Activated T-helper 2 cell treated with anti-CD3 and anti-CD28 coated beads, Interferon-gamma antibody, Interleukin-2, Interleukin-4, amounts not matched to agents 10 μg/mL and 5 μg/mL and 100 μg/mL, durations not matched to agents 14 hours and 24 hours and 36 hours (primary cell): ENCODE data around the gene PROCA1. TPM values are rescaled to one million over a fixed set of nuclear protein-coding genes. Genes with fewer than 3 reads are reported as not detected.
"Not testable (repeated sequence)": the region's sequence is repeated elsewhere in the genome, so short reads cannot be mapped to it uniquely, and the experiment has no call there.

ENCODE experiments used
- DNase-seq: peaks from one replicate; pipeline ENCODE4 v3.0.0; 2021; ENCODE audit warnings: low spot score
- H3K27ac Mint-ChIP-seq: one replicate; pipeline ENCODE4 v1.8.0; 2021; ENCODE audit warnings: mixed read lengths
- H3K27me3 Mint-ChIP-seq: one replicate; pipeline ENCODE4 v1.8.0; 2021; ENCODE audit warnings: low read depth, mixed read lengths
- H3K36me3 Mint-ChIP-seq: one replicate; pipeline ENCODE4 v1.8.0; 2021; ENCODE audit warnings: low read depth, mixed read lengths
- H3K4me1 Mint-ChIP-seq: one replicate; pipeline ENCODE4 v1.8.0; 2021; ENCODE audit warnings: low read depth, mixed read lengths
- H3K4me3 Mint-ChIP-seq: one replicate; pipeline ENCODE4 v1.8.0; 2021; ENCODE audit warnings: low read depth, mild to moderate bottlenecking, moderate library complexity, mixed read lengths
- H3K9me3 Mint-ChIP-seq: one replicate; pipeline ENCODE4 v1.8.0; 2021; ENCODE audit warnings: mixed read lengths
- intact Hi-C: fragments of 100-400 bp; cut with micrococcal nuclease; formaldehyde crosslinking; loops from one replicate; pipeline ENCODE4 v1.15.1; 2023
- total RNA-seq: library from RNA; stranded (reverse); gene quantifications from 2 replicates; pipeline ENCODE4 v1.2.3, GENCODE V29; 2022

Gene PROCA1
- total RNA-seq, 1 donor from 2014 or later: 7.7 TPM

DNA sequence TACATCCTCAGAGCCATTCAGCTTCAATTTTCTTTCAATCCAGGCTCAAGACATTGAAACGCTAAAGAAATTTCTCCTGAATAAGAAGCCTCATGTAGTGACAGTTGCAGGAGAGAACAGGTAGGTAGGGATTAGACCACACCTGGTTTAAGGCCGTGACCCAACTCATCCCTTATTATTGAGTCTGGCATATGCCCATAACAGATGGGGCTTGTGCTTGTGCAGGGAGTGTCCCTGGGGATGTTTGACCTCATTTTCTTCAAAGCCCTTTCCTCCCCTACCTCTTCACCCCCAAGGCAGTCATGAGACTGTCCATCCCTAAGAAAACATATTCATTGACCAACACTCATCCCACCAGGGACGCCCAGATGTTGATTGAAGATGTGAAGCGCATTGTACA, 25.4 kb downstream of the PROCA1 start:
- Mint-ChIP-seq H3K27ac (no peak overlapping the region), H3K27me3 (no peaks in the 10 kb centered on the region), H3K4me3 (no peak overlapping the region), H3K36me3 (peaks cover 88% of the 10 kb centered on the region), H3K9me3 (no peaks in the 10 kb centered on the region), H3K4me1 (no peaks in the 10 kb centered on the region)
- no peak for DNase-seq
- intact Hi-C loops: no loop called here

DNA sequence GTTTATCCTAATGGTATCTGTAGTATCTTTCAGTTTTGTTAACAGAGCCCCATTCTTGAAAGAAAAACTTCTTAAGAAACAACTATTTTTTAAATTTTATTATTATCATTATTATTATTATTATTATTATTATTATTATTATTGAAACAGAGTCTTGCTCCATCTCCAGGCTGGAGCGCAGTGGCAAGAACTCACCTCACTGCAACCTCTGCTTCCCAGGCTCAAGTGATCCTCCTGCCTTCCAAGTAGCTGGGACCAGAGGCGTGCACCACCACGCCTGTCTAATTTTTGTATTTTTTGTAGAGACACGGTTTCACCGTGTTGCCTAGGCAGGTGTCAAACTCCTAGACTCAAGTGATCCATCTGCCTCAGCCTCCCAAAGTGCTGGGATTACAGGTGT, 26.3 kb downstream of the PROCA1 start:
- Mint-ChIP-seq H3K4me3 (no peak overlapping the region), H3K9me3 (no peaks in the 10 kb centered on the region), H3K36me3 (peaks cover 90% of the 10 kb centered on the region), H3K4me1 (no peaks in the 10 kb centered on the region), H3K27me3 (no peaks in the 10 kb centered on the region), H3K27ac (no peak overlapping the region)
- DNase-seq: no peak
- intact Hi-C loops: no loop called here

DNA sequence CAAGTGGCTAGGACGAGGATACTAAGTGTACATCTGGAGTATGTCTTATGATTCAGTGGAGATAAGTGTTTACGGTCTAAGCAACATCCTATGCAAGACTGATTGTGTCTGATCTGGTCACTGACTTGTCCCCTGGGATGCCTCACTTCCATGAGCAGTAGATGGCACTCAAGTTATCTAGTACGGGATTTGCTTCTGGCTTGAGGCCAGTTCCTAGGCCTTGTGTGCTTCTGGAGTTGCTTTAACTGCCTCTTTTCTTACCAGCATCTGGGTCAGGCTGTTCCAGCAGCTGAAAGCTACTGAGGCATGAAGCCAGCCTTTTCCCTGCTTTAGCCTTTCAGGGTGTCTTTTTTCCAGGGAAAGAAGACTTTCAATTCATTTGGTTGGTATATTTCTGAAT, 26.7 kb downstream of the PROCA1 start:
- H3K4me1 Mint-ChIP-seq: no peaks in the 10 kb centered on the region
- H3K27ac Mint-ChIP-seq: no peak overlapping the region
- no peaks in the 10 kb centered on the region for H3K9me3 Mint-ChIP-seq
- intact Hi-C loops: no loop called here
- H3K27me3 Mint-ChIP-seq: no peaks in the 10 kb centered on the region
- no peak for DNase-seq
- peaks cover 87% of the 10 kb centered on the region for H3K36me3 Mint-ChIP-seq
- no peak overlapping the region for H3K4me3 Mint-ChIP-seq

DNA sequence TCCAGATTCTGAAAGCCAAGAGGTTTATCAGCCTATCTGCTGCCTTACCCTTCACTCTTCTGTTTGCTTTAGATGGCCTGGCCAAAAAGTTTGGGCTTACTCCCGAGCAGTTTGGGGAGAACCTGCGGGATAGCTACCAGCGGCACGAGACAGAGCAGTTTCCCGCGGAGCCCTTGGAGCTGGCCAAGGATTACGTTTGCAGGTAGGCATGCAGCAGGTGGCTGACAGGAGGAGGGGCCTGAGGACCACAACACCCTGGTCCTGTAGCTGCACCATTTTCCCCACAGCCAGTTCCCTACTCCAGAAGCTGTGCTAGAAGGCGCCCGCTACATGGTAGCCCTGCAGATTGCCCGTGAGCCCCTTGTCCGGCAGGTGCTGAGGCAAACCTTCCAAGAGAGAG, 29.0 kb downstream of the PROCA1 start:
- Mint-ChIP-seq H3K4me1 (no peaks in the 10 kb centered on the region), H3K4me3 (no peak overlapping the region), H3K27ac (no peak overlapping the region), H3K27me3 (no peaks in the 10 kb centered on the region), H3K36me3 (peaks cover 77% of the 10 kb centered on the region), H3K9me3 (no peaks in the 10 kb centered on the region)
- no peak for DNase-seq
- intact Hi-C loops: no loop called here

DNA sequence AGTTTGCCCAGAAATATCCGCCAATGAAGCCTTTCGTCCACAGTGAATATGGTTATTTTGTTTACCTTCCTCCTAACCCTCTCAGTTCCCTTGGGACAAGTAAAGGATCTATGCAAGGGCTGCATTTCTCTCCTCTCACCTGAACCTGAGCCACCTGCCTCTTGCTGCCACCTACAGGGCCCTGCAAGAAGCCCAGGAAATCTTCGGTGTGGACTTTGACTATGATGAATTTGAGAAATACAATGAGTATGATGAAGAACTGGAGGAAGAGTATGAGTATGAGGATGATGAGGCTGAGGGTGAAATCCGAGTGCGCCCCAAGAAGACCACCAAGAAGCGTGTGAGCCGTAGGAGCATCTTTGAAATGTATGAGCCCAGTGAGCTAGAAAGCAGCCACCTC, 35.7 kb downstream of the PROCA1 start:
- no peak overlapping the region for H3K27ac Mint-ChIP-seq
- intact Hi-C loops: loop anchor here (1.0 kb wide), 1 partner anchor 29 kb away; no protein-coding TSS in a partner anchor
- DNase-seq: no peak
- H3K4me1 Mint-ChIP-seq: no peaks in the 10 kb centered on the region
- H3K9me3 Mint-ChIP-seq: no peaks in the 10 kb centered on the region
- no peak overlapping the region for H3K4me3 Mint-ChIP-seq
- peaks cover 75% of the 10 kb centered on the region for H3K36me3 Mint-ChIP-seq
- no peaks in the 10 kb centered on the region for H3K27me3 Mint-ChIP-seq

DNA sequence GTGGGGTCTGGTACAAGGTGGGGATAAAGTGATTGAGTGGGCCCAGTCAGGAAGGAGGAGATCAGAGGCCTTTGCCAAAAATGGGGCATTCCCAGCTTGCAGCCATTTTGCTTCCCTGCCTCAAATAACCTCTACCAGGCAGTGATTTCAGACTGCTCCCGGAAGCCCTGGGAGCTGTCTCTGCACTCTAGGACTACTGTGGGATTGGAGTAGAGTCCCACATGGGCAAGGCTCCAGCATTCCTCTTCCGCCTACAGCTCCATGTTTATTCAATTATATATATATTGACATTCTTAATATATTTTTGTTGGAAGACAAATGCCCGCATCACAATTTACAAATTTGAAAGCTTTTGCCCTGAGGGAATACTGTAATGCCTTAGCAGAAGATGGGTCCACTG, 36.2 kb downstream of the PROCA1 start:
- DNase-seq: no peak
- H3K4me1 Mint-ChIP-seq: no peaks in the 10 kb centered on the region
- peaks cover 74% of the 10 kb centered on the region for H3K36me3 Mint-ChIP-seq
- H3K27ac Mint-ChIP-seq: no peak overlapping the region
- no peaks in the 10 kb centered on the region for H3K9me3 Mint-ChIP-seq
- no peaks in the 10 kb centered on the region for H3K27me3 Mint-ChIP-seq
- H3K4me3 Mint-ChIP-seq: no peak overlapping the region
- intact Hi-C loops: no loop called here

DNA sequence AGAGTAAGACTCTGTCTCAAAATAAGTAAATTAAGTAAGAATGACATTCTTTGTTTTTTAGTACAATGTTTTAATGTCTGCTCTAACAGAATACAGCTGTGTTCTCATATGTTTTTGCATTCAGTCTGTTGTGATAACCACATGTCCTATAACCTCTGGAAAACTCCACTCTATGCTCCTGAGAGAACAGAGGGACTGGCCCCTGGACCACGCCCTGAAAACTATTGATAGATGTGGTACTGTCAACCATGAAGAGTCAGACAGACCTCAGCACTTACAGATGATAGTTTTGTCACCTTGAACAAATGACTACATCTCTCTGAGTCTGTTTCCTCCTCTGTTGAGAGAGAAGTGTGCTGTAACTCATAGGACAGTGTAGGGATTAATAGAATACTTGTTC, 41.8 kb downstream of the PROCA1 start:
- Mint-ChIP-seq H3K9me3 (no peaks in the 10 kb centered on the region), H3K27ac (no peak overlapping the region), H3K4me1 (peaks cover 8% of the 10 kb centered on the region), H3K27me3 (no peaks in the 10 kb centered on the region), H3K4me3 (no peak overlapping the region), H3K36me3 (peaks cover 67% of the 10 kb centered on the region)
- DNase-seq: no peak
- intact Hi-C loops: loop anchor here (5.0 kb wide), 1 partner anchor 48 kb away; no protein-coding TSS in a partner anchor

DNA sequence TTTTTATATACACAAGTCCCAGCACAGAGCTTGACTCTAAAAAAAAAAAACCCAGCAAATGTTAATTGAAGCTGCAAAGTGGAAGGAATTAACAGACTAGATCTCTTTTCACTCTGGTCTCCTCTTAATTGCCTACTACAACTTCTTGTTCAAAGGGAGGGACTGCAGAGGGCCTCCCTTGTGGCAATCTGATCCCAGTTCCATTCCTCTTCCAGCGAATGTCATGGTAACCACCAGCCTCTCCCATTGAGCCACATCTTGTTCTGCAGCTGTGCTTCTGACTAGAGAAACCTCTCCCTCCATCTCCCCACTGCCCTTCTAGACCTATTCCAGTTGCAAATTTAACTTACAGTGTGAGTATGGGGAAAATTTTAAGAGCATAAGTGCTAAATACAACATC, 43.8 kb downstream of the PROCA1 start:
- Mint-ChIP-seq H3K27ac (no peak overlapping the region), H3K4me1 (peaks cover 24% of the 10 kb centered on the region), H3K27me3 (no peaks in the 10 kb centered on the region), H3K9me3 (no peaks in the 10 kb centered on the region), H3K36me3 (peaks cover 63% of the 10 kb centered on the region), H3K4me3 (no peak overlapping the region)
- intact Hi-C loops: no loop called here
- no peak for DNase-seq

DNA sequence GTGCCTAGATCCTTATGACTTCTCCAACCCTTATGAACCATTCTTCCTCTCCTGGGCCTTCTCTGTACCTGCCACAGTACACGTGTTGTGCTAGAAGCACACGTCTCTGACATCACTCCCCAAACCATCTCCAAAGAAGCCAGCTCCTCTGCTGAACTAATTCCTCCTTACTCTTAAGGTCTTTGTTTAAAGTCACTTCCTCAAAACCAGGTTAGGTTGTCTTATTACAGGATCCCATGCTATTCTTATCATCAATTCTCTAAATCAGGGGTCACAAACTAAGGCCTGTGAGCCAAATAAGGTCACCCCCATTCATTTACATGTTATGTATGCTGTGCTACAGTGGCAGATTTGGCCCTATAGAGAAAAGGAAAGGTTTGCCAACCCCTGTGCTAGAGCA, 45.7 kb downstream of the PROCA1 start:
- peaks cover 28% of the 10 kb centered on the region for H3K4me1 Mint-ChIP-seq
- no peaks in the 10 kb centered on the region for H3K27me3 Mint-ChIP-seq
- H3K9me3 Mint-ChIP-seq: no peaks in the 10 kb centered on the region
- peaks cover 58% of the 10 kb centered on the region for H3K36me3 Mint-ChIP-seq
- DNase-seq: no peak
- intact Hi-C loops: no loop called here
- H3K4me3 Mint-ChIP-seq: no peak overlapping the region
- no peak overlapping the region for H3K27ac Mint-ChIP-seq

DNA sequence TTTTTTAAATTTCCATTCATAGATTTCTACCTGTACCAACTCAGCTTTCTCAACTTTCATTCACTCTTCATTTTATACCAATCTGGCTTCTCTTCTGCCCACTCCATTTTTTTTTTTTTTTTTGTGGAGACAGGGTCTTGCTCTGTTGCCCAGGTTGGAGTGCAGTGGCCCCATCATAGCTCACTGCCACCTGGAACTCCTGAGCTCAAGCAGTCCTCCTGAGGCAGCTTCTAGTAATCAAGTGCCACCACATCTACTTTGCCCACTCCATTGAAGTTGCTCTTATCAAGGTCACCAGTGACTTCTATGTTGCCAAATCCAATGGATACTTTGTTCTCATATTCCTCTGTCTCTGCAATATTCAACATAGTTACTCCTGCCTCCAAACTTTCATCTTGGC, 48.0 kb downstream of the PROCA1 start:
- Mint-ChIP-seq H3K4me1 (peaks cover 36% of the 10 kb centered on the region), H3K27me3 (no peaks in the 10 kb centered on the region), H3K27ac (peak overlapping the region; percentile 99), H3K9me3 (no peaks in the 10 kb centered on the region), H3K4me3 (peak overlapping the region; percentile 99), H3K36me3 (peaks cover 67% of the 10 kb centered on the region)
- intact Hi-C loops: loop anchor here (5.0 kb wide), 1 partner anchor 49 kb away; the partner anchor contains the start of gene PROCA1
- DNase-seq: no peak

DNA sequence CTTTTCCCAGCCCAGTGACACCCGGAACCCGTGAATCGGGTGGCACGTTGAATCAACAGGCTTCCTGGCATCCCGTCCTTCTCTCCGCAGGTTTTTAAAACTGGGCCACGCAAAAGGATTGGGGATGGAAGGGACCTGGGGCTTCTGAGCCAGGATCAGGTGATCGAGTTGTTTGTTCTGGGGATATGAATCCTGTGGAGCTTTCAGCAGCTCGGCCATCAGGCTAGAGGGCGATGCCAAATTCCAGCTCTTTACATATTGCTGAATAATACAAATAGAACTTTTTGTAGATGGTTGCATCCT, 49.2 kb downstream of the PROCA1 start:
- Mint-ChIP-seq H3K9me3 (no peaks in the 10 kb centered on the region), H3K36me3 (peaks cover 65% of the 10 kb centered on the region), H3K4me3 (peak overlapping the region; percentile 99), H3K27me3 (no peaks in the 10 kb centered on the region), H3K27ac (peak overlapping the region; percentile 99), H3K4me1 (peaks cover 34% of the 10 kb centered on the region)
- intact Hi-C loops: loop anchor here (1.0 to 5.0 kb wide), 2 partner anchors 16 to 50 kb away; partner anchors contain the start of gene PROCA1
- no peak for DNase-seq

DNA sequence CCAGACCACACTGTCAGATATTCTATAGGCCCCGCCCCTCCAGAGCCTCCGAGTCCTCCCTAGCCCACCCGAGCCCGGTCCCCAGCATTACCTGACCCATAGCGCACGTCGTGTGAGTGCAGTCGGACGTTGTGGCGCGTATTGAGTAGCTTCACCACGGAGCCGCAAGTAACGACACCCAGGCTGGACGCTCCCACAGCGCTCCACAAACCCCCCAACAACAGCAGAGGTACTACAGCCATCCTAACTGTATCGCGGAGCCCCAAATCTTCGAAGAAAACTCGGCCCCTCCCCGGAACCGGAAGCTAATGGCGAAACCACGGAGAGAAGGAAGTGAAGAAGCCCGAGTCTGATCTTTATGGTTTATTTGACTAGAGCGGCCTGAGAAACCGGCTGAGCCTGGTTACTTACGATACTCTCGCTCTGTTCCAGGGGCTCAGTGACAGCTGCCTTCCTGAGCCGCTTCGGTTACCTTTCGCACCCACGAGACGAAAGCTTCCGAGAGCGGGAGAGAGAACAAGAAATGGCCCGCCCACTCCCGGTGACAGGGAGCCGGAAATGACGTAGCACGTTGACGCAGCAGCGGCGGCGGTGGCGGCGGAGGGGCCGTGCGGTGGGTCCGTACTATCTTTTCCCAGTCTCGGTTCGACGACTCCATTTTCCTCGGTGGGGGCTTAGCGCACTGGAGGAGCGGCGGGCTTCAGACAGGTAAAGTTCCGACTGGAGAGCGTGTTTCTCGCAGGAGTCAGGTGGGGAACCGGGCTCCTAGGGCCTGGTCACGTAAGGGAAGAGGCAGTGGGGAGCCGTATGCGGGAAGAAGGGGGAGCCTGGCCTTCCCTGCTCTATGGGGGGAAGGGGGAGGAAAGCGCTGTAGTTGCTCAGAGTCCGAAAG, 49.8 kb downstream of the PROCA1 start, which contains the start of the genes SDF2 and SUPT6H:
TSS of gene SDF2 (minus strand) at position 272 of the 892 bp plus-strand sequence. CDS start at position 242, 30 bp downstream.
TSS of gene SUPT6H (plus strand) at position 571 of the 892 bp plus-strand sequence. CDS start 11,197 bp downstream, outside the sequence.
- Mint-ChIP-seq H3K27me3 (no peaks in the 10 kb centered on the region), H3K27ac (peak within 1 kb of the TSS; percentile 99), H3K4me3 (peak within 1 kb of the TSS; percentile 99), H3K4me1 (peaks cover 34% of the 10 kb centered on the region), H3K36me3 (peaks cover 63% of the 10 kb centered on the region), H3K9me3 (no peaks in the 10 kb centered on the region)
- intact Hi-C loops: loop anchor here (1.0 to 5.0 kb wide), 2 partner anchors 16 to 50 kb away; partner anchors contain the start of gene PROCA1
- DNase-seq: peak; percentile 91

DNA sequence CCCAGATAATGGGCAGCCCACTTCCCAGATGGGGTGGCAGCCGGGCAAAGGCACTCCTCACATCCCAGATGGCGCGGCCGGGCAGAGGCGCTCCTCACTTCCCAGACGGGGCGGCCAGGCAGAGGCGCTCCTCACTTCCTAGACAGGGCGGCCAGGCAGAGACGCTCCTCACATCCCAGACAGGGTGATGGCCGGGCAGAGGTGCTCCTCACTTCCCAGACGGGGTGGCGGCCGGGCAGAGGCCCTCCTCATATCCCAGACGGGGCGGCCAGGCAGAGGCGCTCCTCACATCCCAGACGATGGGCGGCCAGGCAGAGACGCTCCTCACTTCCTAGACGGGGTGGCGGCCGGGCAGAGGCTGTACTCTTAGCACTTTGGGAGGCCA, 52.2 kb downstream of the PROCA1 start:
- H3K36me3 Mint-ChIP-seq: peaks cover 55% of the 10 kb centered on the region
- DNase-seq, intact Hi-C loops, H3K4me3 Mint-ChIP-seq, H3K27ac Mint-ChIP-seq, H3K9me3 Mint-ChIP-seq, H3K27me3 Mint-ChIP-seq: not testable (repeated sequence)
- H3K4me1 Mint-ChIP-seq: peaks cover 24% of the 10 kb centered on the region
